NT2/D1 (cell line): Measurements from ENCODE around the gene EOMES.

Source experiments
- SUZ12 ChIP-seq: IDR thresholded peaks from 2 replicates; pipeline ENCODE4 v1.6.1; 2011; ENCODE audit not compliant: insufficient read length, insufficient read depth; ENCODE audit errors: extremely low read depth
- ZNF274 ChIP-seq: IDR thresholded peaks from 2 replicates; pipeline ENCODE4 v1.6.1; 2011; ENCODE audit warnings: mild to moderate bottlenecking, low read depth, low read length

DNA sequence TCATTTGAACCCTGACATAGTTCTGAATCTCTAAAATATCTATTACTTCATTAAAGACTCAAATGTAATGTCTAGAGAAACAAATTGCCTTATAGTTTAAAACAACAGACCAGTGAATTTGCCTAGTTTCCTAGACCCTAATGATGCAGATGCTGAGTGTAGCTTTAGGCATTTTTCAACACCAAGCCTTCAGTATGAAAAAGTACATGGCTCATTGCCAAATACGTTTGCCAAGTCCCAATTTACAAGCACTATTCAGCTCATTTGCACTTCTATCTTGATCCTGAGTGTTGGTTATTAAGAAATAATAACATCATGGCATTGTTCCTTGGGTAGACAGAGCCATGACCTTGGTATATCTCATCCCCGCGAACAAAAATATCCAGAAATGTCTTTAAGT, 46.8 kb downstream of the EOMES start:
- TF ChIP-seq ZNF274, result no peak
- TF ChIP-seq SUZ12, result no peak
